H9 (cell line): ENCODE data around the gene EML5. TPM values are rescaled to one million over a fixed set of nuclear protein-coding genes. Genes with fewer than 3 reads are reported as not detected.

Source experiments
- DNase-seq: peaks from one replicate; pipeline ENCODE4 v3.0.0-alpha.2; 2017
- H2AFZ ChIP-seq: one replicate; pipeline ENCODE4 v1.6.1; 2013; ENCODE audit warnings: mild to moderate bottlenecking, low read length, control low read depth, moderate library complexity
- H2AK5ac ChIP-seq: 2 replicates; pipeline ENCODE4 v1.6.1; 2013; ENCODE audit warnings: low read length, control low read depth, mixed read lengths; ENCODE audit not compliant: insufficient read length
- H2BK120ac ChIP-seq: one replicate; pipeline ENCODE4 v1.6.1; 2013; ENCODE audit warnings: low read depth, mild to moderate bottlenecking, low read length, control low read depth, inconsistent platforms; ENCODE audit not compliant: poor library complexity, severe bottlenecking
- H2BK12ac ChIP-seq: 2 replicates; pipeline ENCODE4 v1.6.1; 2013; ENCODE audit warnings: low read length, control low read depth, mixed read lengths, low read depth; ENCODE audit not compliant: insufficient read length
- H2BK15ac ChIP-seq: 2 replicates; pipeline ENCODE4 v1.6.1; 2013; ENCODE audit warnings: low read depth, low read length, control low read depth
- H2BK20ac ChIP-seq: one replicate; pipeline ENCODE4 v1.6.1; 2013; ENCODE audit warnings: low read depth, mild to moderate bottlenecking, low read length, control low read depth, inconsistent platforms; ENCODE audit not compliant: poor library complexity, severe bottlenecking
- H2BK5ac ChIP-seq: 2 replicates; pipeline ENCODE4 v1.6.1; 2013; ENCODE audit warnings: low read length, control low read depth, mixed read lengths; ENCODE audit not compliant: insufficient read length
- H3K14ac ChIP-seq: 2 replicates; pipeline ENCODE4 v1.6.1; 2013; ENCODE audit warnings: low read length, control low read depth; ENCODE audit not compliant: insufficient read depth
- H3K18ac ChIP-seq: 2 replicates; pipeline ENCODE4 v1.6.1; 2013; ENCODE audit warnings: low read depth, mild to moderate bottlenecking, mixed read lengths, low read length, control low read depth; ENCODE audit not compliant: insufficient read length
- H3K23ac ChIP-seq: 2 replicates; pipeline ENCODE4 v1.6.1; 2013; ENCODE audit warnings: low read length, control low read depth, mixed read lengths, low read depth; ENCODE audit not compliant: insufficient read length
- H3K23me2 ChIP-seq: 2 replicates; pipeline ENCODE4 v1.6.1; 2013; ENCODE audit warnings: low read depth, mild to moderate bottlenecking, mixed read lengths, low read length, control low read depth; ENCODE audit not compliant: insufficient read length, poor library complexity, severe bottlenecking
- H3K27ac ChIP-seq: 2 replicates; pipeline ENCODE4 v1.5.1; 2013; ENCODE audit warnings: low read length, control low read depth, mixed read lengths, low read depth; ENCODE audit not compliant: insufficient read length
- H3K27me3 ChIP-seq: 2 replicates; pipeline ENCODE4 v1.6.1; 2013; ENCODE audit warnings: low read length, control low read depth, inconsistent platforms; ENCODE audit not compliant: insufficient read depth
- H3K4ac ChIP-seq: 2 replicates; pipeline ENCODE4 v1.6.1; 2013; ENCODE audit warnings: low read depth, mild to moderate bottlenecking, control low read depth, inconsistent platforms, low read length, moderate library complexity
- H3K4me1 ChIP-seq: 2 replicates; pipeline ENCODE4 v1.6.1; 2013; ENCODE audit warnings: low read length, control low read depth, inconsistent platforms; ENCODE audit not compliant: insufficient read depth
- H3K4me2 ChIP-seq: 2 replicates; pipeline ENCODE4 v1.6.1; 2013; ENCODE audit warnings: low read length, control low read depth, mixed read lengths; ENCODE audit not compliant: insufficient read length, insufficient read depth
- H3K56ac ChIP-seq: 2 replicates; pipeline ENCODE4 v1.6.1; 2013; ENCODE audit warnings: low read depth, mild to moderate bottlenecking, mixed read lengths, low read length, control low read depth; ENCODE audit not compliant: insufficient read length
- H3K79me1 ChIP-seq: 2 replicates; pipeline ENCODE4 v1.6.1; 2013; ENCODE audit warnings: low read depth, mild to moderate bottlenecking, moderate library complexity, low read length, control low read depth, inconsistent platforms; ENCODE audit not compliant: insufficient read depth, poor library complexity, severe bottlenecking
- H3K79me2 ChIP-seq: 2 replicates; pipeline ENCODE4 v1.6.1; 2013; ENCODE audit warnings: low read length, control low read depth, inconsistent platforms; ENCODE audit not compliant: insufficient read depth
- H3K9ac ChIP-seq: 2 replicates; pipeline ENCODE4 v1.6.1; 2013; ENCODE audit warnings: low read length, control low read depth, mixed read lengths; ENCODE audit not compliant: insufficient read length; ENCODE audit errors: extremely low read depth
- H3K9me3 ChIP-seq: one replicate; pipeline ENCODE4 v1.6.1; 2013; ENCODE audit warnings: low read depth, low read length, inconsistent platforms; ENCODE audit not compliant: control insufficient read depth
- H3T11ph ChIP-seq: one replicate; pipeline ENCODE4 v1.6.1; 2013; ENCODE audit warnings: mild to moderate bottlenecking, low read length, control low read depth, inconsistent platforms
- H4K20me1 ChIP-seq: one replicate; pipeline ENCODE4 v1.6.1; 2013; ENCODE audit not compliant: control insufficient read depth, insufficient read length, insufficient read depth
- H4K5ac ChIP-seq: 2 replicates; pipeline ENCODE4 v1.6.1; 2013; ENCODE audit warnings: low read depth, mild to moderate bottlenecking, mixed read lengths, low read length, control low read depth; ENCODE audit not compliant: insufficient read length
- H4K8ac ChIP-seq: replicated peaks from 2 replicates; pipeline ENCODE4 v1.6.1; 2013; ENCODE audit warnings: low read length, control low read depth, mixed read lengths, low read depth; ENCODE audit not compliant: insufficient read length
- H4K91ac ChIP-seq: 2 replicates; pipeline ENCODE4 v1.6.1; 2013; ENCODE audit warnings: low read depth, mild to moderate bottlenecking, moderate library complexity, mixed read lengths, low read length, control low read depth; ENCODE audit not compliant: insufficient read length
- H3K27ac Mint-ChIP-seq, 3 experiments: 2 replicates in 2 of 3; 3 replicates in 1 of 3; pipeline ENCODE4 v1.8.0; 2020 to 2021; ENCODE audit warnings: mixed read lengths in 3 of 3, mild to moderate bottlenecking in 1 of 3, moderate library complexity in 1 of 3
- H3K27me3 Mint-ChIP-seq: 2 replicates; pipeline ENCODE4 v1.8.0; 2021; ENCODE audit warnings: low read depth, mild to moderate bottlenecking, moderate library complexity, mixed read lengths
- H3K36me3 Mint-ChIP-seq, 3 experiments: 2 replicates in 2 of 3; 3 replicates in 1 of 3; pipeline ENCODE4 v1.8.0; 2020 to 2021; ENCODE audit warnings: low read depth in 3 of 3, mixed read lengths in 3 of 3; ENCODE audit not compliant: insufficient read depth in 1 of 3
- H3K4me1 Mint-ChIP-seq, 2 experiments: 2 replicates each; pipeline ENCODE4 v1.8.0; 2020; ENCODE audit warnings: mixed read lengths in 2 of 2
- H3K4me3 Mint-ChIP-seq, 2 experiments: 2 replicates in 1 of 2; 3 replicates in 1 of 2; pipeline ENCODE4 v1.8.0; 2020 to 2021; ENCODE audit warnings: mild to moderate bottlenecking in 2 of 2, mixed read lengths in 2 of 2, moderate library complexity in 1 of 2
- H3K9me3 Mint-ChIP-seq, 2 experiments: 2 replicates in 1 of 2; 3 replicates in 1 of 2; pipeline ENCODE4 v1.8.0; 2020; ENCODE audit warnings: mild to moderate bottlenecking in 2 of 2, mixed read lengths in 2 of 2, moderate library complexity in 1 of 2
- CTCF ChIP-seq: fragments of 200-600 bp; sonication (generic); conservative IDR thresholded peaks from 3 replicates; pipeline ENCODE4 v1.8.0; 2021; ENCODE audit warnings: antibody characterized with exemption, mild to moderate bottlenecking
- whole genome bisulfite sequencing: extraction: QIAGEN DNeasy Blood & Tissue Kit; methylation state at CpG from one replicate; pipeline ENCODE4 v1.1.7; 2013; ENCODE audit warnings: missing lambda C conversion rate, low lambda C conversion rate, mixed read lengths; ENCODE audit not compliant: insufficient read length; ENCODE audit errors: extremely low coverage; 5-methylcytosine and 5-hydroxymethylcytosine counted together
- total RNA-seq: library from RNA; stranded (reverse); gene quantifications from 2 replicates; pipeline ENCODE4 v1.2.1, GENCODE V29; 2021

The EML5 gene
- total RNA-seq, 1 experiment from 2014 or later: 0.81 TPM

GRCh38 chr14:88632512-88632911 is 160.2 kb downstream of the EML5 start:
- H3K27me3 Mint-ChIP-seq: no peaks in the 10 kb centered on the region
- H2AFZ ChIP-seq: no peak overlapping the region
- DNase-seq: no peak
- H3K56ac ChIP-seq: no peak overlapping the region
- no peak overlapping the region; a peak in 1 of 7 replicates for H3K27ac Mint-ChIP-seq
- no peaks in the 10 kb centered on the region for H3K23me2 ChIP-seq
- H3K4me1 Mint-ChIP-seq: no peaks in the 10 kb centered on the region
- H3K27ac ChIP-seq: no peak overlapping the region
- no peak overlapping the region for H2BK20ac ChIP-seq
- no peak overlapping the region for H3K23ac ChIP-seq
- no peaks in the 10 kb centered on the region for H3K79me2 ChIP-seq
- no peak overlapping the region for H2BK5ac ChIP-seq
- no peak for TF ChIP-seq CTCF
- no peak overlapping the region for H3K9ac ChIP-seq
- H3T11ph ChIP-seq: no peak overlapping the region
- no peaks in the 10 kb centered on the region for H3K9me3 Mint-ChIP-seq
- no peak overlapping the region for H3K18ac ChIP-seq
- no peak overlapping the region for H3K4me2 ChIP-seq
- H2BK15ac ChIP-seq: no peak overlapping the region
- H2BK12ac ChIP-seq: no peak overlapping the region
- H4K20me1 ChIP-seq: no peaks in the 10 kb centered on the region
- H3K4me3 Mint-ChIP-seq: no peak overlapping the region
- no peaks in the 10 kb centered on the region for H3K79me1 ChIP-seq
- no peaks in the 10 kb centered on the region for H3K27me3 ChIP-seq
- H4K91ac ChIP-seq: no peak overlapping the region
- no peak overlapping the region for H3K4ac ChIP-seq
- no CpG with 5 or more reads among the region's 2 CpGs for WGBS
- no peak overlapping the region for H2AK5ac ChIP-seq
- no peak overlapping the region for H2BK120ac ChIP-seq
- H3K36me3 Mint-ChIP-seq: no peaks in the 10 kb centered on the region
- no peak overlapping the region for H4K5ac ChIP-seq
- no peak overlapping the region for H3K14ac ChIP-seq
- H4K8ac ChIP-seq: no peak overlapping the region
- H3K4me1 ChIP-seq: no peaks in the 10 kb centered on the region
- no peaks in the 10 kb centered on the region for H3K9me3 ChIP-seq
